H9 (cell line): Measurements from ENCODE around the gene CTDSP2. TPM values are rescaled to one million over a fixed set of nuclear protein-coding genes. Genes with fewer than 3 reads are reported as not detected.

Experiments
- DNase-seq: peaks from one replicate; pipeline ENCODE4 v3.0.0-alpha.2; 2017
- H2AFZ ChIP-seq: one replicate; pipeline ENCODE4 v1.6.1; 2013; ENCODE audit warnings: mild to moderate bottlenecking, low read length, control low read depth, moderate library complexity
- H2AK5ac ChIP-seq: 2 replicates; pipeline ENCODE4 v1.6.1; 2013; ENCODE audit warnings: low read length, control low read depth, mixed read lengths; ENCODE audit not compliant: insufficient read length
- H2BK120ac ChIP-seq: one replicate; pipeline ENCODE4 v1.6.1; 2013; ENCODE audit warnings: low read depth, mild to moderate bottlenecking, low read length, control low read depth, inconsistent platforms; ENCODE audit not compliant: poor library complexity, severe bottlenecking
- H2BK12ac ChIP-seq: 2 replicates; pipeline ENCODE4 v1.6.1; 2013; ENCODE audit warnings: low read length, control low read depth, mixed read lengths, low read depth; ENCODE audit not compliant: insufficient read length
- H2BK15ac ChIP-seq: 2 replicates; pipeline ENCODE4 v1.6.1; 2013; ENCODE audit warnings: low read depth, low read length, control low read depth
- H2BK20ac ChIP-seq: one replicate; pipeline ENCODE4 v1.6.1; 2013; ENCODE audit warnings: low read depth, mild to moderate bottlenecking, low read length, control low read depth, inconsistent platforms; ENCODE audit not compliant: poor library complexity, severe bottlenecking
- H2BK5ac ChIP-seq: 2 replicates; pipeline ENCODE4 v1.6.1; 2013; ENCODE audit warnings: low read length, control low read depth, mixed read lengths; ENCODE audit not compliant: insufficient read length
- H3K14ac ChIP-seq: 2 replicates; pipeline ENCODE4 v1.6.1; 2013; ENCODE audit warnings: low read length, control low read depth; ENCODE audit not compliant: insufficient read depth
- H3K18ac ChIP-seq: 2 replicates; pipeline ENCODE4 v1.6.1; 2013; ENCODE audit warnings: low read depth, mild to moderate bottlenecking, mixed read lengths, low read length, control low read depth; ENCODE audit not compliant: insufficient read length
- H3K23ac ChIP-seq: 2 replicates; pipeline ENCODE4 v1.6.1; 2013; ENCODE audit warnings: low read length, control low read depth, mixed read lengths, low read depth; ENCODE audit not compliant: insufficient read length
- H3K23me2 ChIP-seq: 2 replicates; pipeline ENCODE4 v1.6.1; 2013; ENCODE audit warnings: low read depth, mild to moderate bottlenecking, mixed read lengths, low read length, control low read depth; ENCODE audit not compliant: insufficient read length, poor library complexity, severe bottlenecking
- H3K27ac ChIP-seq: 2 replicates; pipeline ENCODE4 v1.5.1; 2013; ENCODE audit warnings: low read length, control low read depth, mixed read lengths, low read depth; ENCODE audit not compliant: insufficient read length
- H3K27me3 ChIP-seq: 2 replicates; pipeline ENCODE4 v1.6.1; 2013; ENCODE audit warnings: low read length, control low read depth, inconsistent platforms; ENCODE audit not compliant: insufficient read depth
- H3K4ac ChIP-seq: 2 replicates; pipeline ENCODE4 v1.6.1; 2013; ENCODE audit warnings: low read depth, mild to moderate bottlenecking, control low read depth, inconsistent platforms, low read length, moderate library complexity
- H3K4me1 ChIP-seq: 2 replicates; pipeline ENCODE4 v1.6.1; 2013; ENCODE audit warnings: low read length, control low read depth, inconsistent platforms; ENCODE audit not compliant: insufficient read depth
- H3K4me2 ChIP-seq: 2 replicates; pipeline ENCODE4 v1.6.1; 2013; ENCODE audit warnings: low read length, control low read depth, mixed read lengths; ENCODE audit not compliant: insufficient read length, insufficient read depth
- H3K56ac ChIP-seq: 2 replicates; pipeline ENCODE4 v1.6.1; 2013; ENCODE audit warnings: low read depth, mild to moderate bottlenecking, mixed read lengths, low read length, control low read depth; ENCODE audit not compliant: insufficient read length
- H3K79me1 ChIP-seq: 2 replicates; pipeline ENCODE4 v1.6.1; 2013; ENCODE audit warnings: low read depth, mild to moderate bottlenecking, moderate library complexity, low read length, control low read depth, inconsistent platforms; ENCODE audit not compliant: insufficient read depth, poor library complexity, severe bottlenecking
- H3K79me2 ChIP-seq: 2 replicates; pipeline ENCODE4 v1.6.1; 2013; ENCODE audit warnings: low read length, control low read depth, inconsistent platforms; ENCODE audit not compliant: insufficient read depth
- H3K9ac ChIP-seq: 2 replicates; pipeline ENCODE4 v1.6.1; 2013; ENCODE audit warnings: low read length, control low read depth, mixed read lengths; ENCODE audit not compliant: insufficient read length; ENCODE audit errors: extremely low read depth
- H3K9me3 ChIP-seq: one replicate; pipeline ENCODE4 v1.6.1; 2013; ENCODE audit warnings: low read depth, low read length, inconsistent platforms; ENCODE audit not compliant: control insufficient read depth
- H3T11ph ChIP-seq: one replicate; pipeline ENCODE4 v1.6.1; 2013; ENCODE audit warnings: mild to moderate bottlenecking, low read length, control low read depth, inconsistent platforms
- H4K20me1 ChIP-seq: one replicate; pipeline ENCODE4 v1.6.1; 2013; ENCODE audit not compliant: control insufficient read depth, insufficient read length, insufficient read depth
- H4K5ac ChIP-seq: 2 replicates; pipeline ENCODE4 v1.6.1; 2013; ENCODE audit warnings: low read depth, mild to moderate bottlenecking, mixed read lengths, low read length, control low read depth; ENCODE audit not compliant: insufficient read length
- H4K8ac ChIP-seq: replicated peaks from 2 replicates; pipeline ENCODE4 v1.6.1; 2013; ENCODE audit warnings: low read length, control low read depth, mixed read lengths, low read depth; ENCODE audit not compliant: insufficient read length
- H4K91ac ChIP-seq: 2 replicates; pipeline ENCODE4 v1.6.1; 2013; ENCODE audit warnings: low read depth, mild to moderate bottlenecking, moderate library complexity, mixed read lengths, low read length, control low read depth; ENCODE audit not compliant: insufficient read length
- H3K27ac Mint-ChIP-seq, 3 experiments: 2 replicates in 2 of 3; 3 replicates in 1 of 3; pipeline ENCODE4 v1.8.0; 2020 to 2021; ENCODE audit warnings: mixed read lengths in 3 of 3, mild to moderate bottlenecking in 1 of 3, moderate library complexity in 1 of 3
- H3K27me3 Mint-ChIP-seq: 2 replicates; pipeline ENCODE4 v1.8.0; 2021; ENCODE audit warnings: low read depth, mild to moderate bottlenecking, moderate library complexity, mixed read lengths
- H3K36me3 Mint-ChIP-seq, 3 experiments: 2 replicates in 2 of 3; 3 replicates in 1 of 3; pipeline ENCODE4 v1.8.0; 2020 to 2021; ENCODE audit warnings: low read depth in 3 of 3, mixed read lengths in 3 of 3; ENCODE audit not compliant: insufficient read depth in 1 of 3
- H3K4me1 Mint-ChIP-seq, 2 experiments: 2 replicates each; pipeline ENCODE4 v1.8.0; 2020; ENCODE audit warnings: mixed read lengths in 2 of 2
- H3K4me3 Mint-ChIP-seq, 2 experiments: 2 replicates in 1 of 2; 3 replicates in 1 of 2; pipeline ENCODE4 v1.8.0; 2020 to 2021; ENCODE audit warnings: mild to moderate bottlenecking in 2 of 2, mixed read lengths in 2 of 2, moderate library complexity in 1 of 2
- H3K9me3 Mint-ChIP-seq, 2 experiments: 2 replicates in 1 of 2; 3 replicates in 1 of 2; pipeline ENCODE4 v1.8.0; 2020; ENCODE audit warnings: mild to moderate bottlenecking in 2 of 2, mixed read lengths in 2 of 2, moderate library complexity in 1 of 2
- CTCF ChIP-seq: fragments of 200-600 bp; sonication (generic); conservative IDR thresholded peaks from 3 replicates; pipeline ENCODE4 v1.8.0; 2021; ENCODE audit warnings: antibody characterized with exemption, mild to moderate bottlenecking
- WGBS: extraction: QIAGEN DNeasy Blood & Tissue Kit; methylation state at CpG from one replicate; pipeline ENCODE4 v1.1.7; 2013; ENCODE audit warnings: missing lambda C conversion rate, low lambda C conversion rate, mixed read lengths; ENCODE audit not compliant: insufficient read length; ENCODE audit errors: extremely low coverage; 5-methylcytosine and 5-hydroxymethylcytosine counted together
- total RNA-seq: library from RNA; stranded (reverse); gene quantifications from 2 replicates; pipeline ENCODE4 v1.2.1, GENCODE V29; 2021

Gene CTDSP2
- total RNA-seq, 1 experiment from 2014 or later: 103 TPM

- Histone ChIP-seq H3K79me1 (peaks cover 4% of the 10 kb centered on the region), H3K79me2 (peaks cover 41% of the 10 kb centered on the region; the same call in 1 of the 2 replicates), H3K14ac (no peak overlapping the region), H3K4ac (no peak overlapping the region), H3K27ac (no peak overlapping the region), H2BK5ac (no peak overlapping the region), H3K4me1 (peaks cover 20% of the 10 kb centered on the region), H4K20me1 (no peaks in the 10 kb centered on the region), H2BK20ac (no peak overlapping the region), H4K8ac (no peak overlapping the region), H4K91ac (no peak overlapping the region), H2BK15ac (no peak overlapping the region), H3K56ac (no peak overlapping the region), H3K9me3 (no peaks in the 10 kb centered on the region), H2AK5ac (no peak overlapping the region), H3K4me2 (peak overlapping the region; percentile 31), H3K18ac (no peak overlapping the region), H3K9ac (peak overlapping the region; percentile 11), H3T11ph (no peak overlapping the region), H3K23me2 (peaks cover 20% of the 10 kb centered on the region), H4K5ac (no peak overlapping the region), H2BK12ac (no peak overlapping the region), H3K23ac (no peak overlapping the region), H2BK120ac (no peak overlapping the region), H3K27me3 (no peaks in the 10 kb centered on the region), H2AFZ (no peak overlapping the region)
- peak; percentile 79 for DNase-seq
- H3K27ac Mint-ChIP-seq: peak overlapping the region; percentile 91 to 94 (median 92)
- no peaks in the 10 kb centered on the region for H3K9me3 Mint-ChIP-seq
- TF ChIP-seq CTCF: no peak
- peaks cover 0 to 5% (median 0%) of the 10 kb centered on the region in 3 experiments; a peak in 4 of 7 replicates for H3K36me3 Mint-ChIP-seq
- WGBS: no CpG with 5 or more reads among the region's 14 CpGs
- H3K27me3 Mint-ChIP-seq: peaks cover 2% of the 10 kb centered on the region
- peak overlapping the region; percentile 44 to 87 for H3K4me3 Mint-ChIP-seq
- peaks cover 69 to 72% of the 10 kb centered on the region in 2 experiments for H3K4me1 Mint-ChIP-seq
These were observed 3.9 kb downstream of the CTDSP2 start for GRCh38 chr12:57842342-57843294.
